Activated CD8-positive, alpha-beta memory T cell treated with anti-CD3 and anti-CD28 coated beads for 1 hour (primary cell): Measurements from ENCODE around the gene RFNG.

Source experiments
- DNase-seq, 2 donors: peaks; one replicate each; pipeline ENCODE4 v3.0.0-alpha.2; 2020; ENCODE audit warnings: low read depth in 1 of 2; ENCODE audit errors: extremely low read depth in 1 of 2

RFNG gene

GRCh38 chr17:82004517-82005455 lies 46.8 kb downstream of the RFNG start:
- no peak for DNase-seq

GRCh38 chr17:82003411-82004381 lies 47.9 kb downstream of the RFNG start:
- no peak for DNase-seq

DNA sequence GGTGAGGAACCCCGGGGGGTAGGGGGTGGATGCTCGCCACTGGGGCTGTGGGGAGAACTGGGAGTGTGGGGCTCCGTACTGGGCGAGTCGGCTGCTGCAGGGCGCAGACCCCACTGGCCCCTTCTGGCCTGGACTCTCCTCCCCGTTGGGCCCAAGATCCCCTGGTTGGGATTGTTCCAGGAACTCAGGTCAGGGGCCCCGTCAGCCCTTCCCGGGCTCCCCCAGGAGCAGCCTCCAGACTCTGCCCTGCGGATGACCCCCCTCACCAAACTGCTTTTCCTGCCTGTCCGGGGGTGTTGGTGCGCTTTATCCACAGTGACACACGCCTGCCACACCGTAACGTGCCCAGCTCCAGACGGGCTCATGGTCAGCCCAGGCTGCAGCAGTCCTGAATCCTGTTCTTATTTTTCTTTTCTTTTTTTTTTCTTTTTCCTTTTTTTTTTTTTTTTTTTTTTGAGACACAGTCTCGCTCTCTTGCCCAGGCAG lies 50.0 kb downstream of the RFNG start:
- DNase-seq = no peak

DNA sequence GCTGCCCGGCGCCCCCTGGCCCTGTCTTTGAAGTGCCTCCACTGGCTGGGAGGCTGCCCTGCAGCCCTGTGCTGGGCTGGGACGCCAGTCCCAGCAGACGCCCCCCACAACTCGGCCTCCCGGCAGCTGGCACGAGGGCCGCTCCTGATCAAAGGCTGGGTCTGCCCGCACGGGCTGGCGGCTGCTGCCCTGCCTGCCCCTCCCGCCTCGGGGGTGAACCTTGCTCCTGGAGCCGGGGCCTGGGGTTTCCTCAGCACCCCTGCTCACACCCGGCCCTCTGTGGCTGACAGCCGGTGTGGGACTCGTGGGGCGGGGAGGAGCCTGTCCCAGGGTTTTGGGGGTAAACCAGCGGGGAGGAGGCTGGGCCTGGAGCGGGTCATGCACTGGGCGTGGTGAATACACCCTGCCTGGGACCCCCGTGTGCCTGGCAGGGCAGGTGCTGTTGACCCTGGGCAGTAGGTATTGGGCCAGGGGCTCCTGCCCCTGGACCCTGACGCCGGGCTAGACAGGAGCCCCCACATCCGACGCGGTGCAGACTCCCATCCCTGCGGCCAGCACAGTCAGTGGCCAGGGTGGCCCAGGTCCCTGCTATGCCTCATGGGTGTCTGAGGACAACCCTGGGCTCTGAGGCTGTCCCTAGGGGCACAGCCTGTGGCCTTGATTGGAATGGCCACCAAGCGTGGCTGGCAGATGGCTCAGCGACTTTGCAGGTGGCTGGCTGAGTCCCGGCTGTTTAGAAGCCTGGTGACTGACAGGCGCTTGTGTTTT lies 50.6 kb downstream of the RFNG start:
- no peak for DNase-seq

GRCh38 chr17:81999976-82000802 lies 51.4 kb downstream of the RFNG start:
- DNase-seq = no peak

DNA sequence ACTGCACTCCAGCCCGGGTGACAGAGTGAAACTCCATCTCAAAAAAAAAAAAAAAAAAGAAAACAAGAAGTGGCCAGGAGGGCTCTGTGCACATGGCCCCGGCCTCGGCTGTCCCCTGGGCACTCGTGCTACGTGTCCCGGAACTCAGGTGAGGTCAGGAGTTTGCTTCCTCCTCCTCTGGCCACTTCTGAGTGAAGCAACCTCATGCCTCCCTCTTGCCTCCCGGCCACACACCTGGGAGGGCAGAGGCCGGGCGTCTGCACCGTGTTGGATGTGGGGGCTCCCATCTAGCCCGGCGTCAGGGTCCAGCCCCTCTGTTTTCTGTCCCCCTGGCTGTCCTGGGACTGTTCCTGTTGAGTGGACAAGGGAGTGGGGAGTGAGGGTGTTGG lies 52.0 kb downstream of the RFNG start:
- no peak for DNase-seq

DNA sequence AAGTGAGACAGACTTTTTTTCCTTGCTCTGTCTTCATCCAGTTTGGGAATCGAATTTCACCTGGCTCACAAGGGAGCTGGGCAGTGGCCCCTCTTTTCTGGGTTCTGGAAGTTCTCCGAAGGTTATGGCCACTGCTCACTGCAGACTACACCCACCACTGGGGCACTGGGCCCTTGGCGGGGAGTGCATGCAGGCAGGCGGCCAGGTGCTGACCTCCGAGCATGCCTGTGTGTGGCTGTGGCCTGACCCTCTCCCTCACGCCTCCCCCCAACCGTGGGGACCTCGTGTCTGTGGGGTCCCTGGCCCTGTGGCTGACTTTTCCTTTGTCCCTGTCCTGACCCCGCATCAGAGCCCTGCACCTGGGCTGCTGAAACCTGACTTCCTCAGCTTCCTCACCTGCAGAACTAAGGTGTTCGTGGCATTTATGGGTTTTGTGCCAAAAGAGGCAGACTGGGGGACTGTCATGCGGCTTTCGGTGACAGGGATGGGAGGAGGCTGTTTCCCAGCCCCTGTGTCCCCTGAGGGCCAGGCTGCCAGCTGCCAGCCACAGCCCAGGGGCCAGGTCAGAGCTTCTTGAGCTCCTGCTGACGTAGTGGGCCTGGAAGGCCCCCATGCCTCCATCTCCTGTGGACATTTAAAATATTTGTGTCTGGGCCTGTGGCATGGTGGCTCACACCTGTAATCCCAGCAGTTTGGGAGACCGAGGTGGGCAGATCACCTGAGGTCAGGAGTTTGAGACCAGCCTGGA lies 52.7 kb downstream of the RFNG start:
- DNase-seq = no peak

- no peak for DNase-seq
Measured at GRCh38 chr17:81998212-81998611, 53.4 kb downstream of the RFNG start.
